ENCODE data around the gene MLH3.

- no peak for TF ChIP-seq CTCF (optimal IDR thresholded peaks at IDR 0.05 in 1 of 3, IDR thresholded peaks at IDR 0.05 in 1 of 3, conservative IDR thresholded peaks at IDR 0.05 in 1 of 3; ENCODE audit: extremely low read depth in 1 of 3, insufficient read depth in 2 of 3, low read length in 3 of 3)
- no peak for TF ChIP-seq EZH2 (IDR thresholded peaks at IDR 0.05; ENCODE audit: low read length)
These were observed 65.5 kb downstream of the MLH3 start for GRCh38 chr14:74985806-74986205.

Data from keratinocyte (primary cell).